Astrocyte (in vitro differentiated cells and primary cell): ENCODE measurements around the gene AP3B2. TPM values are rescaled to one million over a fixed set of nuclear protein-coding genes. Genes with fewer than 3 reads are reported as not detected.
A peak's percentile ranks its signal among the peaks of the same experiment; 100 is the strongest.

Experiments used
- DNase-seq: peaks from one replicate; pipeline ENCODE4 v3.0.0-alpha.2; 2010; ENCODE audit warnings: low read depth
- FAIRE-seq: peaks from 2 replicates; lab custom pipeline; 2011; peaks lifted over from hg19 to GRCh38; lab: Jason Lieb, UNC
- H2AFZ ChIP-seq: 2 replicates; pipeline ENCODE4 v1.6.0; 2012; ENCODE audit warnings: low read depth, low read length, inconsistent platforms
- H3K27ac ChIP-seq: 2 replicates; pipeline ENCODE4 v1.5.1; 2011; ENCODE audit warnings: low read depth, low read length, inconsistent platforms
- H3K27me3 ChIP-seq: 2 replicates; pipeline ENCODE4 v1.6.0; 2011; ENCODE audit warnings: low read length, inconsistent platforms; ENCODE audit not compliant: insufficient read depth
- H3K36me3 ChIP-seq: 2 replicates; pipeline ENCODE4 v1.5.1; 2011; ENCODE audit warnings: low read length, inconsistent platforms; ENCODE audit not compliant: insufficient read depth
- H3K4me1 ChIP-seq: 2 replicates; pipeline ENCODE4 v1.5.1; 2011; ENCODE audit warnings: low read length, inconsistent platforms; ENCODE audit not compliant: insufficient read depth
- H3K4me2 ChIP-seq: 2 replicates; pipeline ENCODE4 v1.6.0; 2012; ENCODE audit warnings: low read length, inconsistent platforms
- H3K4me3 ChIP-seq: 2 replicates; pipeline ENCODE4 v1.5.1; 2011; ENCODE audit warnings: low read depth, mild to moderate bottlenecking, low read length, inconsistent platforms; ENCODE audit not compliant: insufficient read depth
- H3K79me2 ChIP-seq: 2 replicates; pipeline ENCODE4 v1.6.0; 2012; ENCODE audit warnings: mild to moderate bottlenecking, low read length, inconsistent platforms; ENCODE audit not compliant: insufficient read depth
- H3K9ac ChIP-seq: 2 replicates; pipeline ENCODE4 v1.6.0; 2012; ENCODE audit warnings: mild to moderate bottlenecking, low read length, inconsistent platforms
- H3K9me3 ChIP-seq: 2 replicates; pipeline ENCODE4 v1.5.1; 2012; ENCODE audit warnings: low read depth, mild to moderate bottlenecking, low read length, inconsistent platforms; ENCODE audit not compliant: insufficient read depth
- H4K20me1 ChIP-seq: 2 replicates; pipeline ENCODE4 v1.6.0; 2012; ENCODE audit warnings: low read length, inconsistent platforms; ENCODE audit not compliant: insufficient read depth
- H3K27ac Mint-ChIP-seq: one replicate; pipeline ENCODE4 v1.8.0; 2021; ENCODE audit warnings: mild to moderate bottlenecking, mixed read lengths; ENCODE audit not compliant: unreplicated experiment
- H3K27me3 Mint-ChIP-seq: one replicate; pipeline ENCODE4 v1.8.0; 2021; ENCODE audit warnings: low read depth, mixed read lengths; ENCODE audit not compliant: unreplicated experiment
- H3K36me3 Mint-ChIP-seq: one replicate; pipeline ENCODE4 v1.8.0; 2021; ENCODE audit warnings: low read depth, mixed read lengths; ENCODE audit not compliant: unreplicated experiment
- H3K4me1 Mint-ChIP-seq: one replicate; pipeline ENCODE4 v1.8.0; 2021; ENCODE audit warnings: low read depth, mixed read lengths; ENCODE audit not compliant: unreplicated experiment
- H3K4me3 Mint-ChIP-seq: one replicate; pipeline ENCODE4 v1.8.0; 2021; ENCODE audit warnings: mild to moderate bottlenecking, moderate library complexity, mixed read lengths; ENCODE audit not compliant: unreplicated experiment
- H3K9me3 Mint-ChIP-seq: one replicate; pipeline ENCODE4 v1.8.0; 2021; ENCODE audit warnings: mild to moderate bottlenecking, mixed read lengths; ENCODE audit not compliant: unreplicated experiment
- EZH2 ChIP-seq: IDR thresholded peaks from 2 replicates; pipeline ENCODE4 v1.6.1; 2012; ENCODE audit warnings: mild to moderate bottlenecking, low read length, inconsistent platforms; ENCODE audit not compliant: insufficient read depth
- total RNA-seq: library from RNA; stranded (reverse); gene quantifications from 2 replicates; pipeline ENCODE4 v1.2.1, GENCODE V29; 2021
- TF ChIP-seq, protein P1 (sequence below): IDR thresholded peaks from 2 replicates; pipeline ENCODE4 v1.5.1; 2011; ENCODE audit warnings: low read depth, mild to moderate bottlenecking, inconsistent platforms, low read length, moderate library complexity; ENCODE audit not compliant: insufficient read depth

AP3B2 gene
- total RNA-seq, 1 donor from 2014 or later: 7.2 TPM

DNA sequence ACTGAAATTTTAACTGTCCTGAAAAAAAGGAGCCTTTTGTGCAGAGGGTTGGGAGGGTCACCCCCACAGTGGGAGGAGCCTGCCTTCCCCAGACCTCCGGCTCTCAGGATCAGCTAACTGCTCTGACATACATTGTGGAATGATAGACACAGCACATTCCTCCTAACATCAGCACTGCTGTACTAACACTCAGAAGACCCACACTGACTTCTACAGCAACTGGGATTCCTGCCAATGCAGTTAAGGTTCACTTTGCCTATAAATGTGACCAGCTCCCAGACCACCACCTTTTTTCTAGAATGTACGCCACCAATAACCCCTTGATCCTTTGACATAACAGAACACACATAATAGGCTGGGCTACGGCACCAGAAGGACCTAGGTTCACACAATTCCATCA, 65.7 kb downstream of the AP3B2 start:
- H3K4me1 Mint-ChIP-seq: peaks cover 31% of the 10 kb centered on the region
- Histone ChIP-seq H2AFZ (no peak overlapping the region), H4K20me1 (no peaks in the 10 kb centered on the region), H3K4me3 (no peak overlapping the region), H3K79me2 (no peaks in the 10 kb centered on the region), H3K9me3 (no peaks in the 10 kb centered on the region), H3K27ac (no peak overlapping the region), H3K4me1 (peaks cover 3% of the 10 kb centered on the region), H3K4me2 (no peak overlapping the region), H3K27me3 (peaks cover 58% of the 10 kb centered on the region), H3K36me3 (no peaks in the 10 kb centered on the region), H3K9ac (no peak overlapping the region)
- no peak for FAIRE-seq
- H3K27me3 Mint-ChIP-seq: peaks cover 8% of the 10 kb centered on the region
- TF ChIP-seq, protein P1, sequence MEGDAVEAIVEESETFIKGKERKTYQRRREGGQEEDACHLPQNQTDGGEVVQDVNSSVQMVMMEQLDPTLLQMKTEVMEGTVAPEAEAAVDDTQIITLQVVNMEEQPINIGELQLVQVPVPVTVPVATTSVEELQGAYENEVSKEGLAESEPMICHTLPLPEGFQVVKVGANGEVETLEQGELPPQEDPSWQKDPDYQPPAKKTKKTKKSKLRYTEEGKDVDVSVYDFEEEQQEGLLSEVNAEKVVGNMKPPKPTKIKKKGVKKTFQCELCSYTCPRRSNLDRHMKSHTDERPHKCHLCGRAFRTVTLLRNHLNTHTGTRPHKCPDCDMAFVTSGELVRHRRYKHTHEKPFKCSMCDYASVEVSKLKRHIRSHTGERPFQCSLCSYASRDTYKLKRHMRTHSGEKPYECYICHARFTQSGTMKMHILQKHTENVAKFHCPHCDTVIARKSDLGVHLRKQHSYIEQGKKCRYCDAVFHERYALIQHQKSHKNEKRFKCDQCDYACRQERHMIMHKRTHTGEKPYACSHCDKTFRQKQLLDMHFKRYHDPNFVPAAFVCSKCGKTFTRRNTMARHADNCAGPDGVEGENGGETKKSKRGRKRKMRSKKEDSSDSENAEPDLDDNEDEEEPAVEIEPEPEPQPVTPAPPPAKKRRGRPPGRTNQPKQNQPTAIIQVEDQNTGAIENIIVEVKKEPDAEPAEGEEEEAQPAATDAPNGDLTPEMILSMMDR: no peak
- no peak for TF ChIP-seq EZH2
- H3K27ac Mint-ChIP-seq: peak overlapping the region; percentile 55
- no peaks in the 10 kb centered on the region for H3K36me3 Mint-ChIP-seq
- DNase-seq: no peak
- H3K4me3 Mint-ChIP-seq: peak overlapping the region; percentile 62
- H3K9me3 Mint-ChIP-seq: no peaks in the 10 kb centered on the region

DNA sequence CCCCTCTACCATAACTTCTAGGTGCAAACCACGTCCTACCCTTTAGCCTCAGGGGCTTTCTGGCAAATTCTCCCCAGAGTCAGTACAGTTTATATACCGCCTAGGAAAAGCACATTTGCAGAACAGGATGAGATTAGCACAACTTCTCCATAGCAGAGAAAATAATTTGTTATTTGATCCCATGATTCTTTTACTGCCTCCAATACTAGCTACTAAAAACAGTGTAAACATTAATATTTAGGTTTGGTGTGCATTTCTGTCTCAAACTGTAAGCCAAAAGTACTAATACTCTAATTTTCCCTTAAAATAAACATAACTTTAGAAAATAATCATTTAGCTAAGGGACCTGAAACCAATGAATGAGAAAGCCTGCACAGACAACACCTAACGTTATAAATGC, 67.0 kb downstream of the AP3B2 start:
- H3K4me2 ChIP-seq: no peak overlapping the region
- Mint-ChIP-seq H3K9me3 (no peaks in the 10 kb centered on the region), H3K4me1 (peaks cover 31% of the 10 kb centered on the region), H3K27ac (no peak overlapping the region), H3K4me3 (no peak overlapping the region), H3K27me3 (peaks cover 2% of the 10 kb centered on the region), H3K36me3 (no peaks in the 10 kb centered on the region)
- no peaks in the 10 kb centered on the region for H3K79me2 ChIP-seq
- no peaks in the 10 kb centered on the region for H4K20me1 ChIP-seq
- H3K27ac ChIP-seq: no peak overlapping the region
- H3K27me3 ChIP-seq: peaks cover 48% of the 10 kb centered on the region
- DNase-seq (no peak), FAIRE-seq (no peak)
- no peaks in the 10 kb centered on the region for H3K9me3 ChIP-seq
- no peak overlapping the region for H2AFZ ChIP-seq
- TF ChIP-seq EZH2: no peak
- TF ChIP-seq, protein P1: no peak
- no peaks in the 10 kb centered on the region for H3K36me3 ChIP-seq
- H3K4me3 ChIP-seq: no peak overlapping the region
- no peak overlapping the region for H3K9ac ChIP-seq
- H3K4me1 ChIP-seq: no peaks in the 10 kb centered on the region

DNA sequence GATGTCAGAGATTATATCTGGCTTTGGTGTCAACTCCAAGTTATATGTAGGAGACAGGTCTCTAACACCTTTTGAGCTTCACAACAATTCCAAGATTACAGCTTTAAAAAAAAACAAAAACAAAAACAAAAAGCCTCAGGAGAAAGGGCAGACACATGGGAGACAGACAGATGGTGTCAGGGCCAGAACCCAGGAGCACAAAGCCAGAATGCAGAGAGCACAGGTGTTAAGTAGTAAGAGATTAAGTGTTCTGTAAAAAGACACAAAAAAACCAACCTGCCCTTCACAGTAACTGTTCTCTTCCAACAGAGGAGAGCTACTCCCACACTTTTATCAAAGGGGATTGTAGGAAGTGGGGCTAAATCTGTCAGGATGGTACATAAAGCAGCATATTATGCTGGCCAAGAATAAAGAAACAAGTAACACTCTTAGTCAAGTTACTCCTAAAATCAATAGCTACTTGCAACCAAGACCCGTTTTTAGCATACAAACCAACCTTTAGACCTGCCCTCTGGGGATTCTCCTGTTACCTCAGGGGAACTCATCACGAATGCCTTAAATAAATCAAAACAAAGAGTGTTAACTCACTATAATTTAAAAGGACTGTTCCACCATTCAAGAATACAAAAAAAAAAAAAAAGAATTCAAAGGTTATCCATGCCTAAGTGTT, 68.4 kb downstream of the AP3B2 start:
- no peaks in the 10 kb centered on the region for H3K9me3 ChIP-seq
- no peak overlapping the region for H3K9ac ChIP-seq
- no peak overlapping the region for H3K4me3 ChIP-seq
- no peaks in the 10 kb centered on the region for H3K36me3 Mint-ChIP-seq
- H3K79me2 ChIP-seq: no peaks in the 10 kb centered on the region
- TF ChIP-seq EZH2: no peak
- TF ChIP-seq, protein P1: no peak
- no peak overlapping the region for H2AFZ ChIP-seq
- H3K4me3 Mint-ChIP-seq: no peak overlapping the region
- H3K27me3 ChIP-seq: peaks cover 48% of the 10 kb centered on the region
- H3K4me1 ChIP-seq: no peaks in the 10 kb centered on the region
- no peaks in the 10 kb centered on the region for H3K36me3 ChIP-seq
- no peak overlapping the region for H3K27ac Mint-ChIP-seq
- H3K4me1 Mint-ChIP-seq: peaks cover 31% of the 10 kb centered on the region
- H3K9me3 Mint-ChIP-seq: no peaks in the 10 kb centered on the region
- no peaks in the 10 kb centered on the region for H4K20me1 ChIP-seq
- DNase-seq (no peak), FAIRE-seq (no peak)
- H3K27me3 Mint-ChIP-seq: peaks cover 2% of the 10 kb centered on the region
- no peak overlapping the region for H3K4me2 ChIP-seq
- H3K27ac ChIP-seq: no peak overlapping the region
